GM19240 (cell line): ENCODE measurements around the gene MDFIC2.

ENCODE experiments used
- DNase-seq: peaks from one replicate; pipeline ENCODE4 v3.0.0; 2011; ENCODE audit warnings: low spot score; ENCODE audit not compliant: insufficient read length

Gene MDFIC2

DNA sequence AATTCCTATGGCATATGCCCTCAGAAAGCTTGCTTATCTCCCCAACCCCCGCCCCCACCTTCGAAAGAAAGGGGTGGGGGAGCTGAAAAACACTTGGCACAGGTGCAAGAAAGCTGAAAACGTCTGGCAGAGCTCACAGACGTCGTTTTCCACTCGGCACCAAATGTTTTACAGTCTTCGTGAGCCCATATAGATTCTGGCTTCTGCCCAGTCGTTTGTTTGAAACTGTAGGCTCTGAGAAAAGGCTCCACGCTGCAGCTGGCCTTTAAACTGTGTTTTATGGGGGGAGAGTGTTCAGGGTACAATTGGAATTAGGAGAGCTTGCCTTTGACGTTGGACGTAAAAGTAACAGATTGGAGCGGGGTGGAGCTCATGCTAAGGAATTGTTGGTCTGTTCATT is 130.3 kb downstream of the MDFIC2 start:
- no peak for DNase-seq

DNA sequence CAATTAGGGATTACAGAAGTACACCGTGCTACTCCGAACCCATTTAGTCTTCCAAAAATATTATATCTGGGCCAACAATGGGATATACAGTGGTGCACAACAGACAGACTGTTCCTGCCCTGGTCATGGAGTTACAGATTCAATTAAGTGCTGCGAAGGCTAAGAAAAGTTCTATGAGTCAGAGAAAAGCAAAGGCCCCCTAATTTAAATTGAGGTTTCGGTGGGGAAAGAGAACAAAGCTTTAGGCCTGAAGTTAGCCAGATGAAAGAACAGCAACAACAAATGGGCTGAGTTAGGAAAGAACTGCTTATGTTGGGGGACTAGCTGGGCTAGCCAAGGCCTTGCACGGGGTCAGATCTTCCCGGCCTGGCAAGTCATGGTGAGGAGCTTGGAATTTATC is 131.8 kb downstream of the MDFIC2 start:
- no peak for DNase-seq

DNA sequence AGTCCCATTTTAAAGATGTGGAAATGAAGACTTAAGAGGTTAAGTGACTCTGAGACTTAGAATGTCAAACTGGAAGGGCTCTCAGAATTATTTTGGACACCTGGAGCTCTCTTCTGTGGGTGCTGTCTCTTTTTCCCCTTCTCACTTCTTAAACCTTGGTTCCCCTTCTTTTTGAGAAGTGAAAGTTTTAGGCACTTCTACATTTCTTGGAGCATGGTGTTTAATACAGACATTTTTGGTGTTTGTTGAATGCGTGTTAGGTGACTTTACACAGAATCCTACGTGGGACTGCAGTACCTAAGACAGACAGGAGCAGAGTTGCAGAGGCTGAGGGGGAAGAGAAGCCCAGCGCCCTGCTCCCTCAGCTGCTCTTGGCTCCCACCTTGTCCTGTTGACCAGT is 133.3 kb downstream of the MDFIC2 start:
- no peak for DNase-seq

DNA sequence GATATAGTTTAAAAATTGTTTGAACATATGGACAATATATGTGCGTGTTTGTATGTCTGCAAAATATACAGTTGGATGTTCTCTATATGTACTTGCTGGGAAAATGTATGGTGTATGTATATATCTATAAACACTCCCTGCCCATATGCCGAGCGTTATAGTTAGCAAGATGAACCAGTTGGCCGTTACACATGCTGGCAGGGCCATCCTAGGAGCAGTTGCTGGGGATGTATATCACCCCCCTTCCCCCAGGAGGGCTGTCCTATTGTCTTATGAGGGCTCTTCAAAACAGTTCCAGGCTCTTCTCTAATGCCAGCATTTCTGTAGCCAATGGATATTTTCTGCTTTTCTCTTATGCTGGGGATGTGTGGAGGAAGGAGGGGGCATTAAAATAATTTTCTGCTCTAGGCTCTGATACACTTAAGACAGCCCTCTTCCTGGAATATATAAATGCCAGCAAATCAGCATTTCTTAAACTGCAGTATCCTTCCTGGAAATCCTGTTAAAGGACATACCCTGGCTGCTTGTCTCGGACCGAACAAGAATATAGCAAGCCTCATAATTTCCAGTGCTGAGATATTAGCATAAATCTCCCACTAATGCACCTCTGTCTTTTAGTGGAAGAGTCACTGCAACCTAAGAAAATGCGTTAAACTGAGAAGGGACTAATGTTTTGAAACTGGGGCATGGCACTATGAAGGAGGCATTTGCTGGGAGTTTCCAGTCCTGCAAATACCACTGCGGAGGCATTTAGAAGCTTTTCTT is 134.4 kb downstream of the MDFIC2 start:
- no peak for DNase-seq

DNA sequence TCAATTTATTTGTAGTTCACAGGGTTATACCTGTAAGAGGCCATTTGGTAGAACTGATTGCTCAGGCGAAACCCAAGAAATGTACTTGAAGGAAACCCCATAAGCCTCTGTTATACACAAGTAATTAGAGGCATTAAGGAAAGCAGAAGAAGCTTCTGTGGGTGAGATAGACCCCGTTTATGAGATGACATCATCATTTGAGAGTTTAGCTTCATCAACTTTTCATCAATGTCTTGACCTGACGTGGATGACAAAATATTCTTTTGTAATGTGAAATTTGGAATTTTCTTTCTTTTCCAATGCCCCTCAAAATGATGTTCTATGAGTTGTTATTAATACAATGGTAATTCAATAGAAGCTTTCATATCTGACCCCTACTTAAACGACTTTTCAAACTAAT is 136.2 kb downstream of the MDFIC2 start:
- no peak for DNase-seq

DNA sequence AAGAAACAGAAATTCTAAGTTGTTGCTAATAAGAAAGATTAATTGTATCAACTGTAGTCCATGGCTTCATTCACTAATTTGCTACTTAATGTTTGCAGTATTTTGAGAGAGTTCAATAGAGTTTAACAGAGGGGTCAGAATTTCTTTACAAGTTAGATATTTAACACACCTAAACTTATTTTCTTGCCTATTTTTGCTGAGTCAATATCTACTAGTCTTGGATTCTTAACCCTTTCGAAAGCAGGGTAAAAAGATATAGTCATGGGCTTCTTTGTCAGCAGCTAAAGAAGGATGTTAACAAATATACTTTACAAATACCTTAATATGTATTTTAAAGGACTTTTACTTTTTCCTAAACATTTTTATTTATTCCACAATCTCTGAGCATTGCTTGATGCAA is 155.6 kb downstream of the MDFIC2 start:
- no peak for DNase-seq

DNA sequence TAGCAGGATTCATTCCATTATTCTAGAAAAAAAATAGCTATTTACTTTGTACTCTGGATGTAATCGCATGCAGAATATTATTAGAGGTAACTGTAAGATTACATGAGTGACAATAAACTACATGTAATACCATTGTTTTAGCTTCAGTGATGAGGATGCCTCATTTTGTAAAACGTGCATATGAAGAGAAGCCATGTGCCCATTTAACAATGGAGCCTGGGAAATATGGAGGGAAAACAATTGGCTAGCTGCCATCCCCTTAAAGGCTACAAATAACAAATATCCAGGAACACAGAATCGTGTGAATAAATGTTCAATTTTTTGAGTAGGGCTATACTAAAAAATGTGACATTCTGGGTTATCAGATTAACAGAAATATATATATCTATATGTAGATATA is 161.8 kb downstream of the MDFIC2 start:
- DNase-seq: no peak

DNA sequence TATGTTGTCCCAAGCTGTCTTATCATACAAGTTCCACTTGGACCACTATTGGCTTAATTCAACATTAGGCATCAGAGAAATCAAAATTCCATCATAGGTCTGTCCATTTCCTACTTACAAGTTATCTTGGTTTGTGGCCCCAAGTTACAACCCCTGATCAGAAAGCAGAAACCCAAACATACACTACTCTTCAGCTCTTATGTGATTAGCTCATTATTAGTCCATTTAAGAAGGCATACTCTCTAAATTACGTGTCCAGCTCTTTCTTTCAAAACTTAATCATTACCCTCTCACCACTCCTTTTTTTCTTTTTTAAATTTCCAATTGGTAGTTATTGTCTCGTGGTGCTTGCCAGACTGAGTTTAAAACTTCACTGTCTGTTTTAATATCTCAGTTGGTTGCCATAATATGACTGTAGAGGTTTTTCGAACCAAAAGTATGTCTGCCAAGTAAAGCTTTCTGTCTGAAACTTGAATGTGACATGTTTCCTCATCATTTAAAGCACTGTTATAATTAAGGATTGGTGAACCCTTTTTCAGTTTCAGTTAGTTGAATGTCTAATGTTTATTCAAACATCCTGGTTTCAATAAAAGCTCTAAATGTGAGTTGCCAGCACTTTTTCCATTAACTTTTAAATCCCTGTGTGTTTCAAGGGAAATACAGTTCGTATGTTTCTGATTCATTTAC is 162.6 kb downstream of the MDFIC2 start:
- no peak for DNase-seq
